WTC11 (cell line): ENCODE measurements around the gene ZNF664.

Source experiments
- CTCF ChIP-seq: fragments of 200-600 bp; IDR thresholded peaks from 2 replicates; pipeline ENCODE4 v1.8.0; 2022; ENCODE audit warnings: antibody characterized with exemption
- FOXJ3 ChIP-seq: sonication (generic); formaldehyde crosslinking; IDR thresholded peaks from 2 replicates; pipeline ENCODE4 v1.9.0; 2021; ENCODE audit warnings: missing genetic modification reagents, mild to moderate bottlenecking, borderline replicate concordance
- FOXP1 ChIP-seq: sonication (generic); formaldehyde crosslinking; IDR thresholded peaks from 2 replicates; pipeline ENCODE4 v1.8.0; 2022; ENCODE audit warnings: missing genetic modification reagents, mild to moderate bottlenecking, moderate library complexity, borderline replicate concordance
- HMGXB4 ChIP-seq: sonication (generic); formaldehyde crosslinking; IDR thresholded peaks from 2 replicates; pipeline ENCODE4 v1.8.1; 2023; ENCODE audit warnings: mild to moderate bottlenecking, moderate library complexity, missing genetic modification reagents
- MXD4 ChIP-seq: fragments of 250-450 bp; sonication (Bioruptor Pico); IDR thresholded peaks from 2 replicates; pipeline ENCODE4 v1.8.0; 2021; ENCODE audit warnings: mild to moderate bottlenecking, moderate library complexity, borderline replicate concordance
- NFE2L1 ChIP-seq: sonication (generic); formaldehyde crosslinking; IDR thresholded peaks from 2 replicates; pipeline ENCODE4 v1.8.1; 2023; ENCODE audit warnings: missing genetic modification reagents
- TEAD4 ChIP-seq: sonication (generic); formaldehyde crosslinking; IDR thresholded peaks from 2 replicates; pipeline ENCODE4 v1.8.0; 2022; ENCODE audit warnings: mild to moderate bottlenecking, missing genetic modification reagents
- TF ChIP-seq, protein P1 (sequence below): sonication (generic); formaldehyde crosslinking; IDR thresholded peaks from 2 replicates; pipeline ENCODE4 v1.8.1; 2023; ENCODE audit warnings: mild to moderate bottlenecking, missing genetic modification reagents, moderate library complexity
- TF ChIP-seq, protein P2 (sequence below): sonication (generic); formaldehyde crosslinking; IDR thresholded peaks from 2 replicates; pipeline ENCODE4 v1.8.1; 2023; ENCODE audit warnings: mild to moderate bottlenecking, missing genetic modification reagents, borderline replicate concordance
- TF ChIP-seq, protein P3 (sequence below): sonication (generic); formaldehyde crosslinking; IDR thresholded peaks from 2 replicates; pipeline ENCODE4 v1.8.1; 2022; ENCODE audit warnings: mild to moderate bottlenecking, missing genetic modification reagents, moderate library complexity, borderline replicate concordance
- TF ChIP-seq, protein P4 (sequence below): sonication (generic); formaldehyde crosslinking; IDR thresholded peaks from 2 replicates; pipeline ENCODE4 v1.8.1; 2022; ENCODE audit warnings: mild to moderate bottlenecking, moderate library complexity, missing genetic modification reagents
- TF ChIP-seq, protein P5 (sequence below): sonication (generic); formaldehyde crosslinking; IDR thresholded peaks from 2 replicates; pipeline ENCODE4 v1.8.1; 2022; ENCODE audit warnings: low read depth, mild to moderate bottlenecking, moderate library complexity, missing genetic modification reagents, borderline replicate concordance
- TF ChIP-seq, protein P6 (sequence below): sonication (generic); formaldehyde crosslinking; IDR thresholded peaks from 2 replicates; pipeline ENCODE4 v1.8.1; 2023; ENCODE audit warnings: mild to moderate bottlenecking, missing genetic modification reagents
- TF ChIP-seq, protein P7 (sequence below): sonication (generic); formaldehyde crosslinking; conservative IDR thresholded peaks from 2 replicates; pipeline ENCODE4 v1.8.1; 2022; ENCODE audit warnings: mild to moderate bottlenecking, missing genetic modification reagents

- TF ChIP-seq CTCF (no peak), TEAD4 (CRISPR knock-in tag) (no peak), FOXJ3 (CRISPR knock-in tag) (no peak), MXD4 (no peak), FOXP1 (no peak), NFE2L1 (CRISPR knock-in tag) (no peak), HMGXB4 (CRISPR knock-in tag) (no peak)
- TF ChIP-seq, protein P1, sequence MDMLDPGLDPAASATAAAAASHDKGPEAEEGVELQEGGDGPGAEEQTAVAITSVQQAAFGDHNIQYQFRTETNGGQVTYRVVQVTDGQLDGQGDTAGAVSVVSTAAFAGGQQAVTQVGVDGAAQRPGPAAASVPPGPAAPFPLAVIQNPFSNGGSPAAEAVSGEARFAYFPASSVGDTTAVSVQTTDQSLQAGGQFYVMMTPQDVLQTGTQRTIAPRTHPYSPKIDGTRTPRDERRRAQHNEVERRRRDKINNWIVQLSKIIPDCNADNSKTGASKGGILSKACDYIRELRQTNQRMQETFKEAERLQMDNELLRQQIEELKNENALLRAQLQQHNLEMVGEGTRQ (CRISPR knock-in tag): no peak
- TF ChIP-seq, protein P2, sequence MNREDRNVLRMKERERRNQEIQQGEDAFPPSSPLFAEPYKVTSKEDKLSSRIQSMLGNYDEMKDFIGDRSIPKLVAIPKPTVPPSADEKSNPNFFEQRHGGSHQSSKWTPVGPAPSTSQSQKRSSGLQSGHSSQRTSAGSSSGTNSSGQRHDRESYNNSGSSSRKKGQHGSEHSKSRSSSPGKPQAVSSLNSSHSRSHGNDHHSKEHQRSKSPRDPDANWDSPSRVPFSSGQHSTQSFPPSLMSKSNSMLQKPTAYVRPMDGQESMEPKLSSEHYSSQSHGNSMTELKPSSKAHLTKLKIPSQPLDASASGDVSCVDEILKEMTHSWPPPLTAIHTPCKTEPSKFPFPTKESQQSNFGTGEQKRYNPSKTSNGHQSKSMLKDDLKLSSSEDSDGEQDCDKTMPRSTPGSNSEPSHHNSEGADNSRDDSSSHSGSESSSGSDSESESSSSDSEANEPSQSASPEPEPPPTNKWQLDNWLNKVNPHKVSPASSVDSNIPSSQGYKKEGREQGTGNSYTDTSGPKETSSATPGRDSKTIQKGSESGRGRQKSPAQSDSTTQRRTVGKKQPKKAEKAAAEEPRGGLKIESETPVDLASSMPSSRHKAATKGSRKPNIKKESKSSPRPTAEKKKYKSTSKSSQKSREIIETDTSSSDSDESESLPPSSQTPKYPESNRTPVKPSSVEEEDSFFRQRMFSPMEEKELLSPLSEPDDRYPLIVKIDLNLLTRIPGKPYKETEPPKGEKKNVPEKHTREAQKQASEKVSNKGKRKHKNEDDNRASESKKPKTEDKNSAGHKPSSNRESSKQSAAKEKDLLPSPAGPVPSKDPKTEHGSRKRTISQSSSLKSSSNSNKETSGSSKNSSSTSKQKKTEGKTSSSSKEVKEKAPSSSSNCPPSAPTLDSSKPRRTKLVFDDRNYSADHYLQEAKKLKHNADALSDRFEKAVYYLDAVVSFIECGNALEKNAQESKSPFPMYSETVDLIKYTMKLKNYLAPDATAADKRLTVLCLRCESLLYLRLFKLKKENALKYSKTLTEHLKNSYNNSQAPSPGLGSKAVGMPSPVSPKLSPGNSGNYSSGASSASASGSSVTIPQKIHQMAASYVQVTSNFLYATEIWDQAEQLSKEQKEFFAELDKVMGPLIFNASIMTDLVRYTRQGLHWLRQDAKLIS (CRISPR knock-in tag): no peak
- TF ChIP-seq, protein P3, sequence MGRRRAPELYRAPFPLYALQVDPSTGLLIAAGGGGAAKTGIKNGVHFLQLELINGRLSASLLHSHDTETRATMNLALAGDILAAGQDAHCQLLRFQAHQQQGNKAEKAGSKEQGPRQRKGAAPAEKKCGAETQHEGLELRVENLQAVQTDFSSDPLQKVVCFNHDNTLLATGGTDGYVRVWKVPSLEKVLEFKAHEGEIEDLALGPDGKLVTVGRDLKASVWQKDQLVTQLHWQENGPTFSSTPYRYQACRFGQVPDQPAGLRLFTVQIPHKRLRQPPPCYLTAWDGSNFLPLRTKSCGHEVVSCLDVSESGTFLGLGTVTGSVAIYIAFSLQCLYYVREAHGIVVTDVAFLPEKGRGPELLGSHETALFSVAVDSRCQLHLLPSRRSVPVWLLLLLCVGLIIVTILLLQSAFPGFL (CRISPR knock-in tag): no peak
- TF ChIP-seq, protein P4, sequence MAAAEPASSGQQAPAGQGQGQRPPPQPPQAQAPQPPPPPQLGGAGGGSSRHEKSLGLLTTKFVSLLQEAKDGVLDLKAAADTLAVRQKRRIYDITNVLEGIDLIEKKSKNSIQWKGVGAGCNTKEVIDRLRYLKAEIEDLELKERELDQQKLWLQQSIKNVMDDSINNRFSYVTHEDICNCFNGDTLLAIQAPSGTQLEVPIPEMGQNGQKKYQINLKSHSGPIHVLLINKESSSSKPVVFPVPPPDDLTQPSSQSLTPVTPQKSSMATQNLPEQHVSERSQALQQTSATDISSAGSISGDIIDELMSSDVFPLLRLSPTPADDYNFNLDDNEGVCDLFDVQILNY: no peak
- TF ChIP-seq, protein P5, sequence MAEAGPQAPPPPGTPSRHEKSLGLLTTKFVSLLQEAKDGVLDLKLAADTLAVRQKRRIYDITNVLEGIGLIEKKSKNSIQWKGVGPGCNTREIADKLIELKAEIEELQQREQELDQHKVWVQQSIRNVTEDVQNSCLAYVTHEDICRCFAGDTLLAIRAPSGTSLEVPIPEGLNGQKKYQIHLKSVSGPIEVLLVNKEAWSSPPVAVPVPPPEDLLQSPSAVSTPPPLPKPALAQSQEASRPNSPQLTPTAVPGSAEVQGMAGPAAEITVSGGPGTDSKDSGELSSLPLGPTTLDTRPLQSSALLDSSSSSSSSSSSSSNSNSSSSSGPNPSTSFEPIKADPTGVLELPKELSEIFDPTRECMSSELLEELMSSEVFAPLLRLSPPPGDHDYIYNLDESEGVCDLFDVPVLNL: no peak
- TF ChIP-seq, protein P6, sequence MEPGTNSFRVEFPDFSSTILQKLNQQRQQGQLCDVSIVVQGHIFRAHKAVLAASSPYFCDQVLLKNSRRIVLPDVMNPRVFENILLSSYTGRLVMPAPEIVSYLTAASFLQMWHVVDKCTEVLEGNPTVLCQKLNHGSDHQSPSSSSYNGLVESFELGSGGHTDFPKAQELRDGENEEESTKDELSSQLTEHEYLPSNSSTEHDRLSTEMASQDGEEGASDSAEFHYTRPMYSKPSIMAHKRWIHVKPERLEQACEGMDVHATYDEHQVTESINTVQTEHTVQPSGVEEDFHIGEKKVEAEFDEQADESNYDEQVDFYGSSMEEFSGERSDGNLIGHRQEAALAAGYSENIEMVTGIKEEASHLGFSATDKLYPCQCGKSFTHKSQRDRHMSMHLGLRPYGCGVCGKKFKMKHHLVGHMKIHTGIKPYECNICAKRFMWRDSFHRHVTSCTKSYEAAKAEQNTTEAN (CRISPR knock-in tag): no peak
- TF ChIP-seq, protein P7, sequence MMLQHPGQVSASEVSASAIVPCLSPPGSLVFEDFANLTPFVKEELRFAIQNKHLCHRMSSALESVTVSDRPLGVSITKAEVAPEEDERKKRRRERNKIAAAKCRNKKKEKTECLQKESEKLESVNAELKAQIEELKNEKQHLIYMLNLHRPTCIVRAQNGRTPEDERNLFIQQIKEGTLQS (CRISPR knock-in tag): no peak
Measured at GRCh38 chr12:123935956-123936355, 37.1 kb upstream of the ZNF664 start.
